HCT116 (cell line): ENCODE measurements around the gene BNIPL.

Experiments
- CBX3 ChIP-seq: IDR thresholded peaks from 2 replicates; pipeline ENCODE4 v1.6.1; 2012; ENCODE audit warnings: low read depth
- CTCF ChIP-seq, 3 experiments: fragments of 200-600 bp in 1 of 3; sonication (generic) in 1 of 3; IDR thresholded peaks in 2 of 3; conservative IDR thresholded peaks in 1 of 3; 2 replicates each; pipeline ENCODE4 v1.5.1; 2012 to 2017; ENCODE audit warnings: low read depth in 2 of 3, low read length in 2 of 3, antibody characterized with exemption in 1 of 3, borderline replicate concordance in 1 of 3, control low read depth in 1 of 3, mild to moderate bottlenecking in 1 of 3, mixed read lengths in 1 of 3, mixed run types in 1 of 3, moderate library complexity in 1 of 3; ENCODE audit not compliant: insufficient read depth in 1 of 3
- EZH2 ChIP-seq: fragments of 200-600 bp; sonication (generic); IDR thresholded peaks from 2 replicates; pipeline ENCODE4 v1.6.1; 2017; ENCODE audit warnings: antibody characterized with exemption, mixed run types
- POLR2A ChIP-seq: IDR thresholded peaks from 2 replicates; pipeline ENCODE4 v1.7.0; 2011; ENCODE audit warnings: borderline replicate concordance; ENCODE audit not compliant: insufficient read depth, insufficient read length; ENCODE audit errors: extremely low read depth
- REST ChIP-seq: IDR thresholded peaks from 2 replicates; pipeline ENCODE4 v1.6.1; 2012; ENCODE audit warnings: low read depth
- SRF ChIP-seq: IDR thresholded peaks from 2 replicates; pipeline ENCODE4 v1.6.1; 2012; ENCODE audit warnings: low read depth

- TF ChIP-seq CBX3 (no peak), REST (no peak), EZH2 (no peak), CTCF (IDR thresholded peaks at IDR 0.05 in 2 of 3, conservative IDR thresholded peaks at IDR 0.05 in 1 of 3; ENCODE audit: borderline replicate concordance in 1 of 3, insufficient read depth in 1 of 3, low read depth in 2 of 3, low read length in 2 of 3) (0 out of 6 replicates have a peak, but pooled peaks of 2 of the 3 experiments have one; percentile 13 to 16), POLR2A (no peak), SRF (no peak)
Observed at GRCh38 chr1:151047925-151048644, 11.7 kb downstream of the BNIPL start.
